Skin epidermis (tissue), 12 donors: ENCODE results near the gene FOSL1.
A peak's percentile ranks its signal among the peaks of the same experiment; 100 is the strongest.

Experiments used
- H3K27ac ChIP-seq, 21 experiments: fragments of 200-600 bp; sonication (generic) in 11 of 21; one replicate each; pipeline ENCODE4 v1.5.0; 2020; ENCODE audit warnings: mild to moderate bottlenecking in 3 of 21, inconsistent platforms in 2 of 21, moderate library complexity in 2 of 21
- H3K4me3 ChIP-seq, 7 experiments: fragments of 200-600 bp; sonication (generic) in 2 of 7; one replicate each; pipeline ENCODE4 v1.5.0; 2020; ENCODE audit warnings: inconsistent platforms in 2 of 7, mild to moderate bottlenecking in 2 of 7, moderate library complexity in 1 of 7

The FOSL1 gene

GRCh38 chr11:65900125-65900898 is at the start of gene FOSL1:
FOSL1 (minus strand) TSS chr11:65900388; CDS start chr11:65900339, 49 bp downstream.
- H3K27ac ChIP-seq = peak within 1 kb of the TSS; percentile 40 to 95 (median 83)
- H3K4me3 ChIP-seq = peak within 1 kb of the TSS; percentile 48 to 68 (median 59)

GRCh38 chr11:65947603-65948125 is 47.5 kb upstream of the FOSL1 start:
- Histone ChIP-seq H3K27ac (no peak overlapping the region), H3K4me3 (no peak overlapping the region)

GRCh38 chr11:65947133-65947532 is 46.9 kb upstream of the FOSL1 start:
- Histone ChIP-seq H3K27ac (no peak overlapping the region), H3K4me3 (no peak overlapping the region)

GRCh38 chr11:65946655-65947054 is 46.5 kb upstream of the FOSL1 start:
- Histone ChIP-seq H3K4me3 (no peak overlapping the region), H3K27ac (no peak overlapping the region)

- no peak overlapping the region for H3K27ac ChIP-seq
Measured at GRCh38 chr11:65945941-65946558, 45.9 kb upstream of the FOSL1 start.

GRCh38 chr11:65945430-65945911 is 45.3 kb upstream of the FOSL1 start, which contains the start of gene TSGA10IP:
TSGA10IP (plus strand) TSS chr11:65945480; CDS start chr11:65945676, 196 bp downstream.
- no peak within 1 kb of the TSS for H3K4me3 ChIP-seq
- H3K27ac ChIP-seq = no peak within 1 kb of the TSS

More at GRCh38 chr11:65945941-65946558, 45.9 kb upstream of the FOSL1 start:
- no peak overlapping the region for H3K4me3 ChIP-seq

- H3K27ac ChIP-seq = no peak overlapping the region
- H3K4me3 ChIP-seq = no peak overlapping the region
Measured at GRCh38 chr11:65944767-65945166, 44.6 kb upstream of the FOSL1 start.

- H3K4me3 ChIP-seq = no peak overlapping the region
Measured at GRCh38 chr11:65944191-65944590, 44.0 kb upstream of the FOSL1 start.

GRCh38 chr11:65942531-65942930 is 42.3 kb upstream of the FOSL1 start:
- H3K27ac ChIP-seq = peak overlapping the region in 1 of 21 experiments; percentile 33
- no peak overlapping the region for H3K4me3 ChIP-seq

More at GRCh38 chr11:65944191-65944590, 44.0 kb upstream of the FOSL1 start:
- H3K27ac ChIP-seq = no peak overlapping the region

GRCh38 chr11:65941720-65942310 is 41.6 kb upstream of the FOSL1 start:
- Histone ChIP-seq H3K27ac (peak overlapping the region in 9 of 21 experiments; percentile 11 to 67 (median 37)), H3K4me3 (no peak overlapping the region)

GRCh38 chr11:65937766-65938165 is 37.6 kb upstream of the FOSL1 start:
- H3K27ac ChIP-seq = no peak overlapping the region
- H3K4me3 ChIP-seq = no peak overlapping the region

- no peak overlapping the region for H3K27ac ChIP-seq
- H3K4me3 ChIP-seq = no peak overlapping the region
Measured at GRCh38 chr11:65934014-65934413, 33.8 kb upstream of the FOSL1 start.

GRCh38 chr11:65932558-65932919 is 32.4 kb upstream of the FOSL1 start:
- no peak overlapping the region for H3K4me3 ChIP-seq

GRCh38 chr11:65931773-65932557 is 31.8 kb upstream of the FOSL1 start:
- Histone ChIP-seq H3K27ac (no peak overlapping the region), H3K4me3 (no peak overlapping the region)

More at GRCh38 chr11:65932558-65932919, 32.4 kb upstream of the FOSL1 start:
- H3K27ac ChIP-seq = no peak overlapping the region

- no peak overlapping the region for H3K4me3 ChIP-seq
- peak overlapping the region in 13 of 21 experiments; percentile 56 to 96 (median 82) for H3K27ac ChIP-seq
Measured at GRCh38 chr11:65928667-65929066, 28.5 kb upstream of the FOSL1 start.

- Histone ChIP-seq H3K27ac (peak overlapping the region in 17 of 21 experiments; percentile 8 to 96 (median 78)), H3K4me3 (peak overlapping the region in 1 of 7 experiments; percentile 3)
Measured at GRCh38 chr11:65927904-65928397, 27.8 kb upstream of the FOSL1 start.

- Histone ChIP-seq H3K27ac (no peak overlapping the region), H3K4me3 (no peak overlapping the region)
Measured at GRCh38 chr11:65925397-65925796, 25.2 kb upstream of the FOSL1 start.

- Histone ChIP-seq H3K4me3 (no peak overlapping the region), H3K27ac (peak overlapping the region in 2 of 21 experiments; percentile 9 to 32)
Measured at GRCh38 chr11:65922565-65922964, 22.4 kb upstream of the FOSL1 start.

GRCh38 chr11:65921876-65922275 is 21.7 kb upstream of the FOSL1 start:
- no peak overlapping the region for H3K4me3 ChIP-seq
- H3K27ac ChIP-seq = no peak overlapping the region
